G401 (cell line): ENCODE data around the gene BLOC1S1. TPM values are rescaled to one million over a fixed set of nuclear protein-coding genes. Genes with fewer than 3 reads are reported as not detected.

Experiments
- DNase-seq: peaks from one replicate; pipeline ENCODE4 v3.0.0-alpha.2; 2015; ENCODE audit warnings: low spot score
- in situ Hi-C: cut with HindIII; loops from 2 replicates; pipeline ENCODE4 v1.10.0; 2016; ENCODE audit warnings: low sequenced_read_pairs, mixed read lengths
- total RNA-seq: library from RNA; depleted of rRNA; stranded (reverse); fragments of >200 nt; shearing (Covaris generic); gene quantifications from 2 replicates; pipeline ENCODE4 v1.2.3, GENCODE V29; 2014

Gene BLOC1S1
- total RNA-seq, 1 experiment from 2014 or later = 60.2 TPM

- no peak for DNase-seq
- in situ Hi-C loops = no loop called here
Observed at GRCh38 chr12:55693323-55694187, 22.3 kb upstream of the BLOC1S1 start.

GRCh38 chr12:55694188-55694515, 21.7 kb upstream of the BLOC1S1 start:
- in situ Hi-C loops = no loop called here
- DNase-seq = no peak

- in situ Hi-C loops = no loop called here
- DNase-seq = no peak
Observed at GRCh38 chr12:55694651-55695050, 21.2 kb upstream of the BLOC1S1 start.

DNA sequence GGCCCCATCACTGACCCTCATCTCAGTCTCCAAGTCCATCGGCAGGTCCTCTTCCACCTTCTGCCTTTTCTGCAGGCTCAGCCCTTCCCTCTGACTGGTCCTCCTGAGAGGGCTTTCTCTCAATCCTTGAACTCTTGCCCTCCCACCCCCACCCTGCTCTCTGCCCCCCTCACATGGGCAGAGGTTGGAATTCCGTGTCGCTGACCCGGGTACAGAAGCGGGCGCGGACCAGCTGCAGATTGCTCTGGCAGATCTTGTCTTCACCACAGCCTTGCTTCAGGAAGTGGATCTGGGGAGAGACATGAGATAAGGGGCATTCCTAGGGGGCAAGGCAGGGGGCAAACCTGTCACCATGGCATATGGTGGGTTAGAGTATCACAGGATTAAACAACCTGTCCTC, 20.5 kb upstream of the BLOC1S1 start:
- in situ Hi-C loops = no loop called here
- no peak for DNase-seq

- DNase-seq = no peak
- in situ Hi-C loops = no loop called here
Observed at GRCh38 chr12:55696141-55696540, 19.7 kb upstream of the BLOC1S1 start.

- no peak for DNase-seq
- in situ Hi-C loops = no loop called here
Observed at GRCh38 chr12:55696796-55697462, 18.9 kb upstream of the BLOC1S1 start.

DNA sequence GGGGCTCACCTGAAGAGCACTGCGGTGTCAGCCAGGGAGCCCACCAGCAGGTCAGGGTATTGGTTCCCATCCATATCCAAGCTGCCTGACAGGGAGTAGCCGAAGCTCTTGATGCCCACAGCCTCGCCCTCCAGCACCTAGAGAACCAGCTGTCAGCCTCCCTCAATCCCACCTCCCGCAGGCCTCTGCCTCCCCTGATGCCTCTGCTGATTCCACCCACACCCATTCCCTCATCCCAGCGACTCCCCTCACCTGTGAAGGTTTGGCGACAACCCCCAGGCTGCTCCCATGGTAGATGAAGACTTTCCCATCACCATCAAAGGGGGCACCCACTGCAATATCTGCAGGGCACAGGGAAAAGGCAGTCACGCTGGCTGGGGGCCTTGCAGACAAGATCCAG, 18.2 kb upstream of the BLOC1S1 start:
- in situ Hi-C loops = no loop called here
- no peak for DNase-seq

DNA sequence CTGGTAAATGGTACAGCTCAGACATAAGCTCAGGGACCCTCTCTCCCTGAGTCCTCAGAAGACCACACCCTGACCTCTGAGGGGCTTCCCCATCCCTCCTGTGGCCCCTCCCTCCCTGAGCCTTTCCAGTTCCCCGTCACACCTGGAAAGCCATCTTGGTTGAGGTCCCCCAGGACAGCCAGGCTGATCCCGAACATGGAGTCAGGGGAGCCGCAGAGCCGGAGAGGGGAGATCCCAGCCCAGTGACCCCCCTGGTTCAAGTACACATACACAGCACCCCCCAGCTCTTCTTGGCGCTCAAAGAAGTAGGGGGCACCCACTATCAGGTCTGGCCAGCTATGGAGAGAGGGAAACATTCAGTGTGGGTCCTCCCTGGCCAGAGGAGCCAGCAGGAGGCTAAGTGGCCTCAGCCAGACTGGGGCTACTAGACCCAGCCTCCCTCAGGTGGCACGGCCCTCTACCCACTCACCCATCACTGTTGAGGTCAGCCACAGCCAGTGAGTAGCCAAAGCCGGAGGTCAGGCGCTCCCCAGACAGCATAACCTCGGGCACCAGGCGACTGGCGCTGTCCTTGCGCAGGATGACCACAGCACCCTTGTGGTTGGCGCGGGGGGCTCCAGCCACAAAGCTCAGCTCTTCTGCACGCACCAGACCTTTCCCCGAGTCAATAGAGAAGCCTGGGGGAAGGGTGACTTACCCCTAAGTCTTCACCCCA, 17.4 kb upstream of the BLOC1S1 start:
- in situ Hi-C loops = no loop called here
- DNase-seq = no peak

DNA sequence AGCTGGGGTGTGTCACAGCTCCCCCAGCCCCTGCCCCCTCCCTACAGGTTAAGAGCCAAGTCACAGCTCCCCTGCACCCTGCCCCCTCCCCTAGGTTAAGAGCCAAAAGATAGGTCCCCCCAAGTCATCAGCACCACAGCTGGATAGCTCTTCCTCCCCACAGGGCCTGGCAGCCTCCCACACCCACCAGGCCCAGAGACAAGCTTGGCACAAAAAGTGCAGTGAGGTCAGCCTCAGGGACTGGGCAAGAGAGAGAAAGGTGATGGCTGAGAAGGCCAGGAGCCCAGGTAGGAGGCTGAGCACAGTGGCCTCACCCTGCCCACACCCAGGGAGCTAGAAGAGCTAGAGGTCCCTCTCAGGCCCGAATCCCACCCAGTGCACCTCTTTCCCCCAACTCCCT, 16.9 kb upstream of the BLOC1S1 start:
- in situ Hi-C loops = no loop called here
- no peak for DNase-seq

- in situ Hi-C loops = no loop called here
- DNase-seq = no peak
Observed at GRCh38 chr12:55699471-55700055, 16.3 kb upstream of the BLOC1S1 start.

GRCh38 chr12:55700255-55701018, 15.4 kb upstream of the BLOC1S1 start:
- in situ Hi-C loops = no loop called here
- DNase-seq = no peak

GRCh38 chr12:55702861-55703260, 13.0 kb upstream of the BLOC1S1 start:
- no peak for DNase-seq
- in situ Hi-C loops = no loop called here

GRCh38 chr12:55703288-55703687, 12.6 kb upstream of the BLOC1S1 start:
- in situ Hi-C loops = no loop called here
- DNase-seq = peak; percentile 69

DNA sequence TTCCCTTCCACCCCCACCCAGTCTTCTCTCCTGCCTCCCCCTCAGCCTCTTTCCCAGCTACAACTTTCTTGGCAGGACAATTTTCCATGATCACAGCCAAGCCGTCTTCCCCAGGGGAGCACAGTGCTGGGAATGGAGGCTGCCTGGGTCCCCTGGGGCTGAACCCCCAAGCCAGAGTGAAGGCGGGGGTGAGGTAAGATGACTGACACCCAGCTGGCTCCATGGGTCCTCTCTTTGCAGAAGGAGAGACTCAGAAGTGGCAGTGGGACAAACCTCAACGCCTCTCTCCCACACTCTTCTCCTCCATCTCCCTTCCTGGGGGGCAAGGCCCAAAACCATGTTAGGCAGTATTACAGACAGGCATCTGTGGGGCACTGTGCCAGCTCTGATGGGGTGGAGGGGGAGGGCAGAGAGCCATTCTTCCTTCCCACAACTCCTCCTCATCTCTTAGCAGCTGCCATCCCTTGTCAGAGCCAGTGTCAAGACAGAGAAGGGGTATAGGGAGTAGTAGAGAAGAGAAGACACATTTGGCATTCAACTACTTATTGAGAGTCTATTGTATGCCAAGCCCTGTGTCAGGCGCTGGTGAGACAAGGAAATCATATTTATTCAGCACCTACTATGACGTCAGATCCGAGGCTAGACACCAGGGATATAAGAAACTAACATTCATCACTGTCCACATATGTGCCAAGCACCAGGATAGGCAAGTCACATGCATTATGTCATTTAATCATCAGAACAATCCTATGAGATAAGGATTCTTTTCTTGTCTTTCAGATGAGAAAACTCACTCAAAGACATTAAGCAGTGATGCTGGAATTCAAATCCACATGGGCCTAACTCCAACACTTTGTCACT, 11.7 kb upstream of the BLOC1S1 start:
- in situ Hi-C loops = no loop called here
- DNase-seq = no peak

- in situ Hi-C loops = no loop called here
- no peak for DNase-seq
Observed at GRCh38 chr12:55704824-55705718, 10.8 kb upstream of the BLOC1S1 start.

DNA sequence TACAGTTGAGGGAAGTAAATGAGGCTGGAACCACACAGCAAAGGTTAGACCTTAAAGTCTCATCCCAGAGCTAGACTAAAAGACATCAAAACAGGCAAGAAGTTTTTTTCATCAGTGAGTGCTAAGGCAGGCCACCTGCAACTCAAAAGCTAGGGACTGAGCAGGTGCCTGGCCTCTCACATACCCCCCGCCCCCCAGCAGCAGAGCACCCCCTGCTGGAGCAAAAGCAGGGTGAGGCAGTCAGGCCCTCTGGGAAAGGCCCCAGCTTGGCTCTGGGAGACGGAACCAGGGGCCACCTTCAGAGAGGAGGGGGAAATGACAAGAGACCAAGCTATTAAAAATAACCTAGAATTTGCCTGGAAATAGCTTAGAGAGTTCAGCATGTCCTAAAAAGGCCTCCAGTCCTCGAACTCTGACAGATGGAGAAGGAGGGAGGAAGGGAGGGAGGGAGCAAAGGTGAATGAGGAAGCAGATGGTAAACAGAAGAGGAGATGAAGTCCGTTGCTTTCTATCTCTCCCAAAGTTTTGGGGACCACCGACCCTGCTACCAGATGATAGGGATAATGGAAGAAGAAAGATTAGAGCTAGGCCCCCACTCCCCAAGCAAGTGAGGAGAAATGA, 10.0 kb upstream of the BLOC1S1 start:
- in situ Hi-C loops = no loop called here
- DNase-seq = peak; percentile 32
